Epidermal melanocyte (primary cell): Measurements from ENCODE around the gene HACD1.

ENCODE experiments used
- DNase-seq: peaks from one replicate; pipeline ENCODE4 v3.0.0; 2011; ENCODE audit warnings: low spot score; ENCODE audit not compliant: insufficient read length

HACD1 gene

GRCh38 chr10:17586821-17587234, 30.3 kb downstream of the HACD1 start:
- DNase-seq, result no peak

GRCh38 chr10:17585016-17585415, 32.2 kb downstream of the HACD1 start:
- DNase-seq, result no peak

- DNase-seq, result no peak
Measured at GRCh38 chr10:17580885-17581284, 36.3 kb downstream of the HACD1 start.

- no peak for DNase-seq
Measured at GRCh38 chr10:17578603-17579002, 38.6 kb downstream of the HACD1 start.

GRCh38 chr10:17576768-17577167, 40.4 kb downstream of the HACD1 start:
- no peak for DNase-seq

- DNase-seq, result no peak
Measured at GRCh38 chr10:17564911-17565310, 52.3 kb downstream of the HACD1 start.

GRCh38 chr10:17563452-17563851, 53.7 kb downstream of the HACD1 start:
- no peak for DNase-seq

GRCh38 chr10:17562614-17563013, 54.6 kb downstream of the HACD1 start:
- DNase-seq, result no peak

- DNase-seq, result no peak
Measured at GRCh38 chr10:17561111-17561510, 56.1 kb downstream of the HACD1 start.

- no peak for DNase-seq
Measured at GRCh38 chr10:17557459-17557858, 59.7 kb downstream of the HACD1 start.

GRCh38 chr10:17548770-17549169, 68.4 kb downstream of the HACD1 start:
- no peak for DNase-seq

GRCh38 chr10:17548162-17548561, 69.0 kb downstream of the HACD1 start:
- no peak for DNase-seq

- DNase-seq, result no peak
Measured at GRCh38 chr10:17547060-17547459, 70.1 kb downstream of the HACD1 start.

GRCh38 chr10:17544465-17544864, 72.7 kb downstream of the HACD1 start:
- no peak for DNase-seq
